Mesenchymal stem cell (in vitro differentiated cells and primary cell): ENCODE data around the gene SPINT2.

ENCODE experiments used
- DNase-seq: peaks from one replicate; pipeline ENCODE4 v3.0.0-alpha.2; 2013
- H2AFZ ChIP-seq: one replicate; pipeline ENCODE4 v1.6.1; 2013; ENCODE audit warnings: low read depth, mild to moderate bottlenecking, control low read depth, inconsistent platforms, low read length, moderate library complexity
- H2AK5ac ChIP-seq: 2 replicates; pipeline ENCODE4 v1.6.1; 2013; ENCODE audit warnings: low read length, moderate library complexity, mild to moderate bottlenecking, inconsistent platforms; ENCODE audit not compliant: severe bottlenecking
- H2BK120ac ChIP-seq: one replicate; pipeline ENCODE4 v1.6.1; 2013; ENCODE audit warnings: low read depth, mild to moderate bottlenecking, inconsistent platforms, low read length, moderate library complexity
- H2BK12ac ChIP-seq, 2 experiments: one replicate each; pipeline ENCODE4 v1.6.1; 2013; ENCODE audit warnings: inconsistent platforms in 2 of 2, low read length in 2 of 2, mild to moderate bottlenecking in 2 of 2, moderate library complexity in 2 of 2, control low read depth in 1 of 2
- H2BK15ac ChIP-seq: one replicate; pipeline ENCODE4 v1.6.1; 2013; ENCODE audit warnings: mild to moderate bottlenecking, low read depth, inconsistent platforms; ENCODE audit not compliant: poor library complexity, severe bottlenecking
- H2BK5ac ChIP-seq: 2 replicates; pipeline ENCODE4 v1.6.1; 2013; ENCODE audit warnings: low read depth, mild to moderate bottlenecking, low read length, control low read depth, inconsistent platforms; ENCODE audit not compliant: poor library complexity, severe bottlenecking
- H3K14ac ChIP-seq, 2 experiments: one replicate each; pipeline ENCODE4 v1.6.1; 2013; ENCODE audit warnings: inconsistent platforms in 2 of 2, low read length in 2 of 2, control low read depth in 1 of 2, mild to moderate bottlenecking in 1 of 2, moderate library complexity in 1 of 2
- H3K18ac ChIP-seq, 2 experiments: one replicate each; pipeline ENCODE4 v1.6.1; 2013; ENCODE audit warnings: inconsistent platforms in 2 of 2, low read length in 2 of 2, control low read depth in 1 of 2, low read depth in 1 of 2, mild to moderate bottlenecking in 1 of 2
- H3K23ac ChIP-seq, 2 experiments: one replicate each; pipeline ENCODE4 v1.6.1; 2013; ENCODE audit warnings: inconsistent platforms in 2 of 2, low read length in 2 of 2, mild to moderate bottlenecking in 2 of 2, moderate library complexity in 2 of 2, control low read depth in 1 of 2
- H3K27ac ChIP-seq: 2 replicates; pipeline ENCODE4 v1.5.1; 2013; ENCODE audit warnings: mild to moderate bottlenecking, moderate library complexity, low read length, control low read depth, inconsistent platforms; ENCODE audit not compliant: poor library complexity, severe bottlenecking
- H3K27me3 ChIP-seq, 2 experiments: 2 replicates each; pipeline versions ENCODE4 v1.6.1 to v1.7.0; 2013; ENCODE audit warnings: low read length in 2 of 2, mild to moderate bottlenecking in 2 of 2, moderate library complexity in 2 of 2, control low read depth in 1 of 2, inconsistent platforms in 1 of 2; ENCODE audit not compliant: control insufficient read depth in 1 of 2, insufficient read depth in 1 of 2
- H3K36me3 ChIP-seq, 2 experiments: 2 replicates each; pipeline versions ENCODE4 v1.6.1 to v1.7.0; 2013; ENCODE audit warnings: low read length in 2 of 2, control low read depth in 1 of 2, inconsistent platforms in 1 of 2, low read depth in 1 of 2, mild to moderate bottlenecking in 1 of 2; ENCODE audit not compliant: insufficient read depth in 2 of 2, control insufficient read depth in 1 of 2
- H3K4ac ChIP-seq, 2 experiments: one replicate each; pipeline ENCODE4 v1.6.1; 2013; ENCODE audit warnings: inconsistent platforms in 2 of 2, low read length in 2 of 2, mild to moderate bottlenecking in 2 of 2, moderate library complexity in 2 of 2, control low read depth in 1 of 2, low read depth in 1 of 2
- H3K4me1 ChIP-seq: 2 replicates; pipeline ENCODE4 v1.6.1; 2013; ENCODE audit warnings: low read depth, low read length, control low read depth; ENCODE audit not compliant: control insufficient read depth, insufficient read depth
- H3K4me2 ChIP-seq: 2 replicates; pipeline ENCODE4 v1.6.1; 2013; ENCODE audit warnings: low read length, mild to moderate bottlenecking, inconsistent platforms; ENCODE audit not compliant: poor library complexity, severe bottlenecking
- H3K4me3 ChIP-seq, 2 experiments: 2 replicates each; pipeline versions ENCODE4 v1.5.1 to v1.7.0; 2013; ENCODE audit warnings: low read length in 2 of 2, mild to moderate bottlenecking in 2 of 2, control low read depth in 1 of 2, low read depth in 1 of 2; ENCODE audit not compliant: insufficient read depth in 1 of 2
- H3K79me1 ChIP-seq: replicated peaks from 2 replicates; pipeline ENCODE4 v1.6.1; 2013; ENCODE audit warnings: mild to moderate bottlenecking, control low read depth, low read length, inconsistent platforms; ENCODE audit not compliant: poor library complexity, severe bottlenecking
- H3K9ac ChIP-seq: 2 replicates; pipeline ENCODE4 v1.7.0; 2013; ENCODE audit warnings: mild to moderate bottlenecking, low read length, moderate library complexity
- H3K9me3 ChIP-seq: 2 replicates; pipeline ENCODE4 v1.7.0; 2013; ENCODE audit warnings: mild to moderate bottlenecking, low read length; ENCODE audit not compliant: control insufficient read depth
- H4K8ac ChIP-seq: one replicate; pipeline ENCODE4 v1.6.1; 2013; ENCODE audit warnings: inconsistent platforms, mild to moderate bottlenecking, low read length, moderate library complexity
- H4K91ac ChIP-seq: one replicate; pipeline ENCODE4 v1.6.1; 2013; ENCODE audit warnings: mild to moderate bottlenecking, low read length, inconsistent platforms
- WGBS: methylation state at CpG from one replicate; pipeline ENCODE4 v1.1.7; 2013; ENCODE audit warnings: mixed read lengths; 5-methylcytosine and 5-hydroxymethylcytosine counted together

The SPINT2 gene

DNA sequence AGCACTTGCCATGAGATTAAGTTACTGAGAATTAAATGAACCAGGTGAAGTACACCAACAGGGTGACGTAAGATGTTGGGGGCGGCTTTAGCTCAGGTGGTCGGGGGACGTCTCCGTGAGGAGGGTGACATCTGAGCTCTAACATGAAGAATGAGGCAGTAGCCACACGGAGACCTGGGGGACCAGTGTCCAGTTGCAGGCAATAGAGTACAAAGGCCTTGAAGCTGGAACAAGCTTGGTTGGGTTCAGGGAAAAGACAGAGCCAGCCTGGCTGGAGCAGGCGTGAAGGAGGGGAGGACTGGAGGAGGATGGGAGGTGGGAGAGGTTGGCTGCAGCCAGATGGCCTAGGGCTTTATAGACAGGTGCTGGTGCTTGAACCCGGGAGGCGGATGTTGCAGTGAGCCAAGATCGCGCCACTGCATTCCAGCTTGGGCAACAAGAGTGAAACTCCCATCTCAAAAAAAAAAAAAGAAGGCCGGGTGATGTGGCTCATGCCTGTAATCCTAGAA is 1.6 kb downstream of the SPINT2 start:
- peaks cover 0 to 26% of the 10 kb centered on the region in 2 experiments for H3K27me3 ChIP-seq
- H3K36me3 ChIP-seq: no peaks in the 10 kb centered on the region
- no peak overlapping the region for H4K8ac ChIP-seq
- peak overlapping the region; percentile 75 for H3K27ac ChIP-seq
- no peak overlapping the region for H2BK5ac ChIP-seq
- no peak overlapping the region for H4K91ac ChIP-seq
- no peaks in the 10 kb centered on the region for H3K9me3 ChIP-seq
- WGBS: 88% methylated on average over 12 of the region's 12 CpGs
- H2AFZ ChIP-seq: no peak overlapping the region
- no peak overlapping the region for H3K9ac ChIP-seq
- H3K4me2 ChIP-seq: peak overlapping the region; percentile 8
- no peak overlapping the region for H2BK15ac ChIP-seq
- H3K18ac ChIP-seq: no peak overlapping the region
- H3K4me3 ChIP-seq: no peak overlapping the region
- H2BK12ac ChIP-seq: no peak overlapping the region
- peaks cover 48% of the 10 kb centered on the region for H3K4me1 ChIP-seq
- no peak overlapping the region for H3K23ac ChIP-seq
- H3K14ac ChIP-seq: no peak overlapping the region
- H2AK5ac ChIP-seq: peak overlapping the region; percentile 94
- no peak overlapping the region for H2BK120ac ChIP-seq
- H3K4ac ChIP-seq: no peak overlapping the region
- peaks cover 3% of the 10 kb centered on the region for H3K79me1 ChIP-seq
- no peak for DNase-seq

DNA sequence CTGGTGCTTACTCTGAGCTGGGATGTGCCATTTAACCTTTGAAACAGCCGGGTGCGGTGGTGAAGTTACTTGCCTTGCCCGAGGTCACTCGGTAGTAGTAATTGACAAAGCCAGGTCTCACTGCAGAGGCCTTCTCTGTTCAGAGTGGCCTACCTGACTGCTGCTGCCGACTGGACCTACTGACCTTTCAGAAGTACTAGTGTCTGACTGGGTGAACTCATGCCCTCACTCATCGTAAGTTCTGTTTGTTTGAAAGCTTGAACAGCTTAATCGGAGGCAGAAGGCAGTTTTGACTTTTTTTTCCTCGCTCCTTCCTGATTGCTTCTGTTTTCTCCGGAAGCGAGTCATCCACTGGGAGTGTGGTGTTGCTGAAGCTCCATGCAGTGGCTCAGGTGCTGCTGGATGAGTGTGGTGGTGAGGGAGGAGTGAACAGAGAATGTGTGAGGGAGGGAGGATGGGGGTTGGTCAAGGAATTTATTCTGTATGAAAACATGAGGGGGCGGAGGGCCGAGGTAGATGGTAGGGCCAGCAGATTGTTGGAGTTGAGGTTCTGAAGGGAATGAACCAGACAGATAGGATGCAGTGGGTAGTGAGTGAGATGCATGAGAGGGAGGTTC is 2.7 kb downstream of the SPINT2 start:
- Histone ChIP-seq H3K36me3 (no peaks in the 10 kb centered on the region), H3K79me1 (peaks cover 5% of the 10 kb centered on the region), H2BK15ac (no peak overlapping the region), H3K27ac (peak overlapping the region; percentile 76), H3K4me1 (peaks cover 48% of the 10 kb centered on the region), H2AK5ac (peak overlapping the region; percentile 74), H4K8ac (peak overlapping the region; percentile 88), H2BK120ac (no peak overlapping the region), H4K91ac (peak overlapping the region; percentile 64), H3K9ac (no peak overlapping the region), H3K14ac (no peak overlapping the region), H3K18ac (peak overlapping the region; percentile 28 to 56), H3K4me2 (peak overlapping the region; percentile 41), H2BK12ac (peak overlapping the region; percentile 55 to 72), H3K27me3 (peaks cover 0 to 26% of the 10 kb centered on the region in 2 experiments), H2AFZ (peak overlapping the region; percentile 29), H2BK5ac (no peak overlapping the region), H3K4ac (peak overlapping the region in 1 of 2 experiments; percentile 67), H3K9me3 (no peaks in the 10 kb centered on the region), H3K23ac (no peak overlapping the region), H3K4me3 (no peak overlapping the region)
- WGBS: 27% methylated on average over 12 of the region's 12 CpGs
- DNase-seq: peak; percentile 58

DNA sequence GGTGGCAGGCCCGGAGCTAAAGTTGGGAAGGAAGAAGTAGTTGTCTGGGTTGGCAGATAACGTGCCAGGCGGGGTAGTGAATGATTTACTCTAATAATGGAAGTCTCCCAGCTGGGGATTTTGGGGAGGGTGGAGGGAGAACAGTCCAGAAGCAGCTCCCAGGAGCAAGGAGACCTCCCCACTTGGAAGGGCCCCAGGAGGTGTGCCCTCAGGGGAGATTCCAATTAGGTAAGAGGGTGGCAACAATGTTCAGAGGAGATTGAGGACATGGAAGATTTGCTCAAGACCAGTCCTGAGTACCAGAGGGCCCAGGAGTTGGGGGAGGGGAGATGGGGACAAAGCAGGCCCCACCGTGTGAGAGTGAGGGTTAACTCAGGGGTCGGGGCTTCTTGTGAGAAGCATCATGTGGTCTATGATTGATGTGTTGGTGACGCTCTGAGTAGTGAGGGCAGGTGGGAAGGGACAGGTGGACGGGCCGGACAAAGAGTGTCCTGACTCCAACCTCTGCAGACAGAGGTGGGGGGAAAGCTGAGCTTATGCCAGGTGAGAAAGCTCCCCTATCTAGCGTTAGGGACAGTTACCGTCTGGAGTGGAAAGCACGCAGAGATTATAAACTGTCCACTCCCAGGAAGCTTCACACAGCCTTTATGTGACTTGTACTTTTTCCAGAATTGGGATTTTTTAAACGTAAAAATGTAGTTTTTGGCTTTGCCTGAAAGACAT is 3.5 kb downstream of the SPINT2 start:
- Histone ChIP-seq H4K91ac (peak overlapping the region; percentile 3), H2AFZ (no peak overlapping the region), H3K27me3 (peaks cover 0 to 25% of the 10 kb centered on the region in 2 experiments), H3K36me3 (no peaks in the 10 kb centered on the region), H3K4me1 (peaks cover 48% of the 10 kb centered on the region), H2BK12ac (peak overlapping the region in 1 of 2 experiments; percentile 12), H3K4me3 (no peak overlapping the region), H3K9ac (no peak overlapping the region), H3K14ac (no peak overlapping the region), H2AK5ac (peak overlapping the region; percentile 4), H3K4me2 (peak overlapping the region; percentile 41), H3K9me3 (no peaks in the 10 kb centered on the region), H3K18ac (no peak overlapping the region), H2BK120ac (no peak overlapping the region), H3K23ac (no peak overlapping the region), H3K27ac (no peak overlapping the region), H3K79me1 (peaks cover 5% of the 10 kb centered on the region), H2BK15ac (no peak overlapping the region), H4K8ac (no peak overlapping the region), H3K4ac (no peak overlapping the region), H2BK5ac (no peak overlapping the region)
- 88% methylated on average over 12 of the region's 12 CpGs for WGBS
- DNase-seq: no peak

DNA sequence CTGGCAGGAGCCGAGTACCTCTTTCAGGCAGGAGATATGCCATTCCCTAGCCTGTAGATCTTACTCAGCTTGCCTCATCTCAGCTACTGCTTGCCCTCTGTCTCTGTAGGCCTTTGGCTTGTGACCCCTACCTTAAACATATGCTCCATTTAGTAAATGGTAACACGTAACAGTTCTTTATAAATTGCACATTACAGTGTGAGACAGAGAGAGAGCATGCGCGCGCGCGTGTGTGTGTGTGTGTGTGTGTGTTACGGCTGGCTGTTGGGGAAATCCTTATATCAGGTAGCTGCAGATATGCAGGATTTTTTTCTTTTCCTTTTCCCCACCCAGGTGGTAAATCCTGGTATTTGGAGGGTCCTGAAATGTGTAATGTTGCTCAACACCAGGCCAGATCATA is 4.2 kb downstream of the SPINT2 start:
- H3K79me1 ChIP-seq: peaks cover 6% of the 10 kb centered on the region
- peak overlapping the region in 1 of 2 experiments; percentile 2 for H3K23ac ChIP-seq
- no peak overlapping the region for H3K4ac ChIP-seq
- no peak overlapping the region for H3K4me3 ChIP-seq
- no peak overlapping the region for H2BK12ac ChIP-seq
- no peak overlapping the region for H2BK120ac ChIP-seq
- no peak overlapping the region for H3K4me2 ChIP-seq
- H3K27me3 ChIP-seq: peaks cover 0 to 19% of the 10 kb centered on the region in 2 experiments
- no peak overlapping the region for H2BK15ac ChIP-seq
- H3K36me3 ChIP-seq: no peaks in the 10 kb centered on the region
- DNase-seq: no peak
- H3K9me3 ChIP-seq: no peaks in the 10 kb centered on the region
- WGBS: 86% methylated on average over 7 of the region's 8 CpGs
- H2AK5ac ChIP-seq: peak overlapping the region; percentile 8
- H3K9ac ChIP-seq: no peak overlapping the region
- H4K91ac ChIP-seq: no peak overlapping the region
- no peak overlapping the region for H3K18ac ChIP-seq
- no peak overlapping the region for H2AFZ ChIP-seq
- H4K8ac ChIP-seq: no peak overlapping the region
- H3K27ac ChIP-seq: no peak overlapping the region
- no peak overlapping the region for H3K14ac ChIP-seq
- peaks cover 48% of the 10 kb centered on the region for H3K4me1 ChIP-seq
- no peak overlapping the region for H2BK5ac ChIP-seq
